Astrocyte (in vitro differentiated cells and primary cell): Measurements from ENCODE around the gene RPS6KL1. TPM values are rescaled to one million over a fixed set of nuclear protein-coding genes. Genes with fewer than 3 reads are reported as not detected.

Source experiments
- DNase-seq: peaks from one replicate; pipeline ENCODE4 v3.0.0-alpha.2; 2010; ENCODE audit warnings: low read depth
- FAIRE-seq: peaks from 2 replicates; lab custom pipeline; 2011; peaks lifted over from hg19 to GRCh38; lab: Jason Lieb, UNC
- H2AFZ ChIP-seq: 2 replicates; pipeline ENCODE4 v1.6.0; 2012; ENCODE audit warnings: low read depth, low read length, inconsistent platforms
- H3K27ac ChIP-seq: 2 replicates; pipeline ENCODE4 v1.5.1; 2011; ENCODE audit warnings: low read depth, low read length, inconsistent platforms
- H3K27me3 ChIP-seq: 2 replicates; pipeline ENCODE4 v1.6.0; 2011; ENCODE audit warnings: low read length, inconsistent platforms; ENCODE audit not compliant: insufficient read depth
- H3K36me3 ChIP-seq: 2 replicates; pipeline ENCODE4 v1.5.1; 2011; ENCODE audit warnings: low read length, inconsistent platforms; ENCODE audit not compliant: insufficient read depth
- H3K4me1 ChIP-seq: 2 replicates; pipeline ENCODE4 v1.5.1; 2011; ENCODE audit warnings: low read length, inconsistent platforms; ENCODE audit not compliant: insufficient read depth
- H3K4me2 ChIP-seq: 2 replicates; pipeline ENCODE4 v1.6.0; 2012; ENCODE audit warnings: low read length, inconsistent platforms
- H3K4me3 ChIP-seq: 2 replicates; pipeline ENCODE4 v1.5.1; 2011; ENCODE audit warnings: low read depth, mild to moderate bottlenecking, low read length, inconsistent platforms; ENCODE audit not compliant: insufficient read depth
- H3K79me2 ChIP-seq: 2 replicates; pipeline ENCODE4 v1.6.0; 2012; ENCODE audit warnings: mild to moderate bottlenecking, low read length, inconsistent platforms; ENCODE audit not compliant: insufficient read depth
- H3K9ac ChIP-seq: 2 replicates; pipeline ENCODE4 v1.6.0; 2012; ENCODE audit warnings: mild to moderate bottlenecking, low read length, inconsistent platforms
- H3K9me3 ChIP-seq: 2 replicates; pipeline ENCODE4 v1.5.1; 2012; ENCODE audit warnings: low read depth, mild to moderate bottlenecking, low read length, inconsistent platforms; ENCODE audit not compliant: insufficient read depth
- H4K20me1 ChIP-seq: 2 replicates; pipeline ENCODE4 v1.6.0; 2012; ENCODE audit warnings: low read length, inconsistent platforms; ENCODE audit not compliant: insufficient read depth
- H3K27ac Mint-ChIP-seq: one replicate; pipeline ENCODE4 v1.8.0; 2021; ENCODE audit warnings: mild to moderate bottlenecking, mixed read lengths; ENCODE audit not compliant: unreplicated experiment
- H3K27me3 Mint-ChIP-seq: one replicate; pipeline ENCODE4 v1.8.0; 2021; ENCODE audit warnings: low read depth, mixed read lengths; ENCODE audit not compliant: unreplicated experiment
- H3K36me3 Mint-ChIP-seq: one replicate; pipeline ENCODE4 v1.8.0; 2021; ENCODE audit warnings: low read depth, mixed read lengths; ENCODE audit not compliant: unreplicated experiment
- H3K4me1 Mint-ChIP-seq: one replicate; pipeline ENCODE4 v1.8.0; 2021; ENCODE audit warnings: low read depth, mixed read lengths; ENCODE audit not compliant: unreplicated experiment
- H3K4me3 Mint-ChIP-seq: one replicate; pipeline ENCODE4 v1.8.0; 2021; ENCODE audit warnings: mild to moderate bottlenecking, moderate library complexity, mixed read lengths; ENCODE audit not compliant: unreplicated experiment
- H3K9me3 Mint-ChIP-seq: one replicate; pipeline ENCODE4 v1.8.0; 2021; ENCODE audit warnings: mild to moderate bottlenecking, mixed read lengths; ENCODE audit not compliant: unreplicated experiment
- CTCF ChIP-seq: IDR thresholded peaks from 2 replicates; pipeline ENCODE4 v1.5.1; 2011; ENCODE audit warnings: low read depth, mild to moderate bottlenecking, inconsistent platforms, low read length, moderate library complexity; ENCODE audit not compliant: insufficient read depth
- EZH2 ChIP-seq: IDR thresholded peaks from 2 replicates; pipeline ENCODE4 v1.6.1; 2012; ENCODE audit warnings: mild to moderate bottlenecking, low read length, inconsistent platforms; ENCODE audit not compliant: insufficient read depth
- total RNA-seq: library from RNA; stranded (reverse); gene quantifications from 2 replicates; pipeline ENCODE4 v1.2.1, GENCODE V29; 2021

Gene RPS6KL1
- total RNA-seq, 1 donor from 2014 or later, result 1.7 TPM

- H3K36me3 Mint-ChIP-seq, result peaks cover 2% of the 10 kb centered on the region
- Histone ChIP-seq H3K9me3 (no peaks in the 10 kb centered on the region), H3K27me3 (no peaks in the 10 kb centered on the region), H2AFZ (no peak overlapping the region), H3K9ac (no peak overlapping the region), H3K4me1 (peaks cover 14% of the 10 kb centered on the region), H3K4me3 (no peak overlapping the region), H3K27ac (no peak overlapping the region), H3K4me2 (no peak overlapping the region), H3K79me2 (no peaks in the 10 kb centered on the region), H4K20me1 (no peaks in the 10 kb centered on the region), H3K36me3 (no peaks in the 10 kb centered on the region)
- no peak for TF ChIP-seq CTCF
- peaks cover 4% of the 10 kb centered on the region for H3K9me3 Mint-ChIP-seq
- no peak overlapping the region for H3K4me3 Mint-ChIP-seq
- peaks cover 34% of the 10 kb centered on the region for H3K27me3 Mint-ChIP-seq
- FAIRE-seq, result no peak
- H3K4me1 Mint-ChIP-seq, result peaks cover 8% of the 10 kb centered on the region
- H3K27ac Mint-ChIP-seq, result no peak overlapping the region
- DNase-seq, result peak; percentile 66
Observed at GRCh38 chr14:74963705-74964271, 40.7 kb upstream of the RPS6KL1 start.

GRCh38 chr14:74963178-74963704 lies 40.2 kb upstream of the RPS6KL1 start:
- peaks cover 4% of the 10 kb centered on the region for H3K9me3 Mint-ChIP-seq
- no peaks in the 10 kb centered on the region for H3K79me2 ChIP-seq
- no peaks in the 10 kb centered on the region for H3K27me3 ChIP-seq
- no peak overlapping the region for H3K4me3 ChIP-seq
- H3K9ac ChIP-seq, result no peak overlapping the region
- no peak overlapping the region for H3K27ac ChIP-seq
- no peaks in the 10 kb centered on the region for H3K36me3 ChIP-seq
- no peak overlapping the region for H3K4me2 ChIP-seq
- TF ChIP-seq EZH2 (no peak), CTCF (no peak)
- no peaks in the 10 kb centered on the region for H4K20me1 ChIP-seq
- H3K4me3 Mint-ChIP-seq, result no peak overlapping the region
- FAIRE-seq, result no peak
- H3K27me3 Mint-ChIP-seq, result peaks cover 34% of the 10 kb centered on the region
- H3K36me3 Mint-ChIP-seq, result peaks cover 2% of the 10 kb centered on the region
- peaks cover 8% of the 10 kb centered on the region for H3K4me1 Mint-ChIP-seq
- H3K9me3 ChIP-seq, result no peaks in the 10 kb centered on the region
- no peak overlapping the region for H3K27ac Mint-ChIP-seq
- H3K4me1 ChIP-seq, result peaks cover 14% of the 10 kb centered on the region
- DNase-seq, result no peak
- no peak overlapping the region for H2AFZ ChIP-seq

- H3K27ac ChIP-seq, result no peak overlapping the region
- peaks cover 2% of the 10 kb centered on the region for H3K36me3 Mint-ChIP-seq
- H3K9me3 ChIP-seq, result no peaks in the 10 kb centered on the region
- peaks cover 14% of the 10 kb centered on the region for H3K4me1 ChIP-seq
- H3K79me2 ChIP-seq, result no peaks in the 10 kb centered on the region
- peaks cover 4% of the 10 kb centered on the region for H3K9me3 Mint-ChIP-seq
- H3K9ac ChIP-seq, result no peak overlapping the region
- no peaks in the 10 kb centered on the region for H3K36me3 ChIP-seq
- no peak overlapping the region for H3K4me3 Mint-ChIP-seq
- no peak overlapping the region for H2AFZ ChIP-seq
- no peak overlapping the region for H3K4me2 ChIP-seq
- no peak overlapping the region for H3K4me3 ChIP-seq
- FAIRE-seq, result no peak
- H3K27me3 Mint-ChIP-seq, result peaks cover 31% of the 10 kb centered on the region
- peaks cover 8% of the 10 kb centered on the region for H3K4me1 Mint-ChIP-seq
- no peak for TF ChIP-seq CTCF
- no peak for TF ChIP-seq EZH2
- H3K27me3 ChIP-seq, result no peaks in the 10 kb centered on the region
- H4K20me1 ChIP-seq, result no peaks in the 10 kb centered on the region
- H3K27ac Mint-ChIP-seq, result no peak overlapping the region
- DNase-seq, result no peak
Observed at GRCh38 chr14:74962493-74962892, 39.4 kb upstream of the RPS6KL1 start.
